DOHH2 (cell line): ENCODE results near the gene CENPS.

Experiments used
- H3F3A ChIP-seq: fragments of 200-600 bp; sonication (generic), shearing (Covaris generic); 2 replicates; pipeline ENCODE4 v1.6.0; 2016; ENCODE audit warnings: antibody characterized with exemption, mild to moderate bottlenecking; ENCODE audit not compliant: control insufficient read depth, insufficient read depth
- H3K27ac ChIP-seq: fragments of 200-600 bp; sonication (generic); 2 replicates; pipeline ENCODE4 v1.5.1; 2014; ENCODE audit warnings: low read depth, mild to moderate bottlenecking, low read length, moderate library complexity
- H3K27me3 ChIP-seq: fragments of 200-600 bp; sonication (generic); 2 replicates; pipeline ENCODE4 v1.6.1; 2014; ENCODE audit warnings: mild to moderate bottlenecking, low read length, mixed read lengths; ENCODE audit not compliant: control insufficient read depth
- H3K36me3 ChIP-seq: fragments of 200-600 bp; sonication (generic); 2 replicates; pipeline ENCODE4 v1.6.1; 2014; ENCODE audit warnings: mild to moderate bottlenecking, low read length, moderate library complexity, mixed read lengths; ENCODE audit not compliant: control insufficient read depth
- H3K4me1 ChIP-seq: fragments of 200-600 bp; sonication (generic); 2 replicates; pipeline ENCODE4 v1.6.1; 2014; ENCODE audit warnings: mild to moderate bottlenecking, low read length, mixed read lengths; ENCODE audit not compliant: control insufficient read depth
- H3K4me2 ChIP-seq: fragments of 200-600 bp; sonication (generic); 2 replicates; pipeline ENCODE4 v1.6.0; 2014; ENCODE audit warnings: mild to moderate bottlenecking, low read length, moderate library complexity
- H3K4me3 ChIP-seq: fragments of 200-600 bp; sonication (generic); 2 replicates; pipeline ENCODE4 v1.5.1; 2014; ENCODE audit warnings: mild to moderate bottlenecking, low read length, mixed read lengths
- H3K79me2 ChIP-seq: fragments of 200-600 bp; sonication (generic); 2 replicates; pipeline ENCODE4 v1.6.1; 2014; ENCODE audit warnings: mild to moderate bottlenecking, low read length, mixed read lengths; ENCODE audit not compliant: control insufficient read depth
- H3K9me2 ChIP-seq: fragments of 200-600 bp; sonication (generic); replicated peaks from 2 replicates; pipeline ENCODE4 v1.6.1; 2014; ENCODE audit warnings: mild to moderate bottlenecking, low read length, mixed read lengths; ENCODE audit not compliant: control insufficient read depth
- H3K9me3 ChIP-seq: fragments of 200-600 bp; sonication (generic); 2 replicates; pipeline ENCODE4 v1.6.1; 2014; ENCODE audit warnings: antibody characterized with exemption, low read length, mixed read lengths; ENCODE audit not compliant: control insufficient read depth, insufficient read depth
- H4K20me1 ChIP-seq: fragments of 200-600 bp; sonication (generic); 2 replicates; pipeline ENCODE4 v1.6.0; 2014; ENCODE audit warnings: low read depth, mild to moderate bottlenecking, antibody characterized with exemption, low read length, moderate library complexity; ENCODE audit not compliant: control insufficient read depth, insufficient read depth
- CTCF ChIP-seq: fragments of 200-600 bp; sonication (generic); IDR thresholded peaks from one replicate; pipeline ENCODE4 v1.5.1; 2014; ENCODE audit warnings: antibody characterized with exemption, mild to moderate bottlenecking, low read depth, low read length; ENCODE audit not compliant: poor library complexity, severe bottlenecking
- EZH2phosphoT487 ChIP-seq: fragments of 200-600 bp; sonication (generic); IDR thresholded peaks from 2 replicates; pipeline ENCODE4 v1.6.1; 2017; ENCODE audit warnings: borderline replicate concordance, mild to moderate bottlenecking, antibody characterized with exemption, low read length, moderate library complexity, mixed read lengths

CENPS gene

GRCh38 chr1:10401281-10401680, 29.0 kb upstream of the CENPS start:
- H3K4me3 ChIP-seq, result no peak overlapping the region
- H3K4me1 ChIP-seq, result peaks cover 20% of the 10 kb centered on the region
- H3K36me3 ChIP-seq, result peaks cover 58% of the 10 kb centered on the region
- H3K9me2 ChIP-seq, result no peaks in the 10 kb centered on the region
- no peaks in the 10 kb centered on the region for H3F3A ChIP-seq
- H3K9me3 ChIP-seq, result no peaks in the 10 kb centered on the region
- 0 out of 2 replicates have a peak, but pooled peaks cover 8% of the 10 kb centered on the region for H4K20me1 ChIP-seq
- H3K79me2 ChIP-seq, result peaks cover 31% of the 10 kb centered on the region
- H3K27me3 ChIP-seq, result no peaks in the 10 kb centered on the region
- H3K4me2 ChIP-seq, result no peak overlapping the region
- TF ChIP-seq CTCF (no peak), EZH2phosphoT487 (no peak)
- H3K27ac ChIP-seq, result no peak overlapping the region

GRCh38 chr1:10402729-10403274, 27.4 kb upstream of the CENPS start:
- Histone ChIP-seq H3K36me3 (peaks cover 73% of the 10 kb centered on the region), H3K27me3 (no peaks in the 10 kb centered on the region), H3K79me2 (peaks cover 31% of the 10 kb centered on the region), H3K4me2 (no peak overlapping the region), H3K9me2 (no peaks in the 10 kb centered on the region), H3K4me3 (no peak overlapping the region), H3K27ac (no peak overlapping the region), H4K20me1 (0 out of 2 replicates have a peak, but pooled peaks cover 8% of the 10 kb centered on the region), H3K9me3 (no peaks in the 10 kb centered on the region), H3K4me1 (peaks cover 20% of the 10 kb centered on the region), H3F3A (no peaks in the 10 kb centered on the region)
- TF ChIP-seq EZH2phosphoT487, result no peak
- TF ChIP-seq CTCF, result no peak

- H3K27ac ChIP-seq, result no peak overlapping the region
- no peaks in the 10 kb centered on the region for H4K20me1 ChIP-seq
- H3K4me1 ChIP-seq, result no peaks in the 10 kb centered on the region
- no peaks in the 10 kb centered on the region for H3K9me2 ChIP-seq
- H3F3A ChIP-seq, result no peaks in the 10 kb centered on the region
- H3K4me2 ChIP-seq, result no peak overlapping the region
- H3K9me3 ChIP-seq, result no peaks in the 10 kb centered on the region
- no peak overlapping the region for H3K4me3 ChIP-seq
- TF ChIP-seq EZH2phosphoT487 (no peak), CTCF (no peak)
- peaks cover 89% of the 10 kb centered on the region for H3K36me3 ChIP-seq
- H3K27me3 ChIP-seq, result no peaks in the 10 kb centered on the region
- H3K79me2 ChIP-seq, result peaks cover under 1% of the 10 kb centered on the region
These were observed 23.0 kb upstream of the CENPS start for GRCh38 chr1:10407201-10407600.
